DND-41 (cell line): ENCODE measurements around the gene KPNA3.

ENCODE experiments used
- EZH2 ChIP-seq: IDR thresholded peaks from 3 replicates; pipeline ENCODE4 v1.6.1; 2012; ENCODE audit warnings: borderline replicate concordance, low read depth, mild to moderate bottlenecking, moderate library complexity, low read length, inconsistent platforms; ENCODE audit not compliant: severe bottlenecking
- TF ChIP-seq, protein P1 (sequence below): IDR thresholded peaks from 2 replicates; pipeline ENCODE4 v1.5.1; 2012; ENCODE audit warnings: borderline replicate concordance, low read length, moderate library complexity, mild to moderate bottlenecking; ENCODE audit not compliant: poor library complexity, severe bottlenecking; ENCODE audit errors: extremely low read depth

DNA sequence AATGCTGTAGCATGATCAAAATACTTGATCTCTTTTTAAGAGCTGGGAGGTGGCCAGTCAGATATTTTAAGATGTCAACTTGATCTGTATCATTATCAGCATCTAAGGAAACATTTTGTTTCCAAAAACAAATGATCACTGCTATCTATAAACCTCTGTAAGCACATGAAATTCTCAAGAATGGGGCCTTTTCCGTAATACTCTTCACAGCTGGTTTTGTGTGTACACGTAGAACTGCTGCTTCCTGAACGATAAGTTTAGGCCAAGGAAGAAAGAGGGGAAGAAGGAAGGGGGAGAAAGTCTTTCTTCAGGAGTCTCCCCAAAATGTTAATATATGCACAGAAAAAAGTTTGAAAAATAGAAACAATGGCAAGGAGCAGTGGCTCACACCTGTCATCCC, 138.5 kb downstream of the KPNA3 start:
- TF ChIP-seq, protein P1, sequence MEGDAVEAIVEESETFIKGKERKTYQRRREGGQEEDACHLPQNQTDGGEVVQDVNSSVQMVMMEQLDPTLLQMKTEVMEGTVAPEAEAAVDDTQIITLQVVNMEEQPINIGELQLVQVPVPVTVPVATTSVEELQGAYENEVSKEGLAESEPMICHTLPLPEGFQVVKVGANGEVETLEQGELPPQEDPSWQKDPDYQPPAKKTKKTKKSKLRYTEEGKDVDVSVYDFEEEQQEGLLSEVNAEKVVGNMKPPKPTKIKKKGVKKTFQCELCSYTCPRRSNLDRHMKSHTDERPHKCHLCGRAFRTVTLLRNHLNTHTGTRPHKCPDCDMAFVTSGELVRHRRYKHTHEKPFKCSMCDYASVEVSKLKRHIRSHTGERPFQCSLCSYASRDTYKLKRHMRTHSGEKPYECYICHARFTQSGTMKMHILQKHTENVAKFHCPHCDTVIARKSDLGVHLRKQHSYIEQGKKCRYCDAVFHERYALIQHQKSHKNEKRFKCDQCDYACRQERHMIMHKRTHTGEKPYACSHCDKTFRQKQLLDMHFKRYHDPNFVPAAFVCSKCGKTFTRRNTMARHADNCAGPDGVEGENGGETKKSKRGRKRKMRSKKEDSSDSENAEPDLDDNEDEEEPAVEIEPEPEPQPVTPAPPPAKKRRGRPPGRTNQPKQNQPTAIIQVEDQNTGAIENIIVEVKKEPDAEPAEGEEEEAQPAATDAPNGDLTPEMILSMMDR: no peak
- TF ChIP-seq EZH2: no peak
